Activated naive CD4-positive, alpha-beta T cell treated with anti-CD3 and anti-CD28 coated beads, Interleukin-2, amount 50 U/mL, for 72 hours (primary cell): ENCODE data around the gene UBE2QL1. TPM values are rescaled to one million over a fixed set of nuclear protein-coding genes. Genes with fewer than 3 reads are reported as not detected.

Source experiments
- ATAC-seq, 2 donors: fragments of 150-1000 bp; cut with Tn5 transposase; 2 replicates each; pipeline ENCODE4 v1.10.0; 2021; ENCODE audit warnings: mild to moderate bottlenecking in 2 of 2, moderate library complexity in 2 of 2
- DNase-seq, 2 donors: peaks; one replicate each; pipeline ENCODE4 v3.0.0; 2021 to 2022; ENCODE audit warnings: low spot score in 2 of 2
- H3K27ac Mint-ChIP-seq, 2 donors: one replicate each; pipeline ENCODE4 v1.8.0; 2022; ENCODE audit warnings: mild to moderate bottlenecking in 2 of 2, mixed read lengths in 2 of 2
- H3K36me3 Mint-ChIP-seq, 2 donors: one replicate each; pipeline ENCODE4 v1.8.0; 2022; ENCODE audit warnings: mixed read lengths in 2 of 2
- H3K9me3 Mint-ChIP-seq, 2 donors: one replicate each; pipeline ENCODE4 v1.8.0; 2022; ENCODE audit warnings: mixed read lengths in 2 of 2
- total RNA-seq, 2 donors: library from RNA; stranded (reverse); gene quantifications; one replicate each; pipeline ENCODE4 v1.2.3, GENCODE V29; 2022

Gene UBE2QL1, protein sequence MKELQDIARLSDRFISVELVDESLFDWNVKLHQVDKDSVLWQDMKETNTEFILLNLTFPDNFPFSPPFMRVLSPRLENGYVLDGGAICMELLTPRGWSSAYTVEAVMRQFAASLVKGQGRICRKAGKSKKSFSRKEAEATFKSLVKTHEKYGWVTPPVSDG
- total RNA-seq = not detected

DNA sequence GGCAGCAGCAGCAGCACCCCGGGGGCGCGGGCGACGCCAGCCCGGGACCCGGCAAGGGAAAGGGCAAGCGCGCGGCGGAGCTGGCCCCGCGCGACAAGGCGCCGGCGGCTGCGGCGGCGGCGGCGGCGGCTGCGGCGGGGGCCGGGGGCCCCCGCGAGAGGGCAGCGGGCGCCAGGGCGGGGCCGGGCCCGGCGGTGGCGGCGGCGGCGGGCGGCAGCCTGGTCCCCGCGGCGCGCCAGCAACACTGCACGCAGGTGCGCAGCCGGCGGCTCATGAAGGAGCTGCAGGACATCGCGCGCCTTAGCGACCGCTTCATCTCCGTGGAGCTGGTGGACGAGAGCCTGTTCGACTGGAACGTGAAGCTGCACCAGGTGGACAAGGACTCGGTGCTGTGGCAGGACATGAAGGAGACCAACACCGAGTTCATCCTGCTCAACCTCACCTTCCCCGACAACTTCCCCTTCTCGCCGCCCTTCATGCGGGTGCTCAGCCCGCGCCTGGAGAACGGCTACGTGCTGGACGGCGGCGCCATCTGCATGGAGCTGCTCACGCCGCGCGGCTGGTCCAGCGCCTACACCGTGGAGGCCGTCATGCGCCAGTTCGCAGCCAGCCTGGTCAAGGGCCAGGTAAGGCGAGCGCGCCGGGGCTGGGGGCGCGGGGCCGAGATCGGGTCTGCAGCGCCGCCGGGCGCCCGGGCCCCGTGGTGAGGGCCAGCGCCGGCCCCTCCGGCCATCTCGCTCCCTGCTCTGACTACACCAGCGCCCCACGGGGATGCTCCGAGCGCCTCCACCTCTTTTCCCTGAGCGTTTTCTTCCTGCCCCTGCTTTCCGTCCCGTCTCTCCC lies at the start of gene UBE2QL1:
TSS of gene UBE2QL1 (plus strand) at position 238 of the 843 bp plus-strand sequence. CDS start at position 273, 35 bp downstream.
- DNase-seq (peak in 1 of 2 donors; percentile 31), ATAC-seq (peak in 1 of 2 donors; percentile 72)
- H3K27ac Mint-ChIP-seq = no peak within 1 kb of the TSS
- peaks cover 0 to 6% of the 10 kb centered on the region in 2 donors for H3K36me3 Mint-ChIP-seq
- no peaks in the 10 kb centered on the region for H3K9me3 Mint-ChIP-seq

DNA sequence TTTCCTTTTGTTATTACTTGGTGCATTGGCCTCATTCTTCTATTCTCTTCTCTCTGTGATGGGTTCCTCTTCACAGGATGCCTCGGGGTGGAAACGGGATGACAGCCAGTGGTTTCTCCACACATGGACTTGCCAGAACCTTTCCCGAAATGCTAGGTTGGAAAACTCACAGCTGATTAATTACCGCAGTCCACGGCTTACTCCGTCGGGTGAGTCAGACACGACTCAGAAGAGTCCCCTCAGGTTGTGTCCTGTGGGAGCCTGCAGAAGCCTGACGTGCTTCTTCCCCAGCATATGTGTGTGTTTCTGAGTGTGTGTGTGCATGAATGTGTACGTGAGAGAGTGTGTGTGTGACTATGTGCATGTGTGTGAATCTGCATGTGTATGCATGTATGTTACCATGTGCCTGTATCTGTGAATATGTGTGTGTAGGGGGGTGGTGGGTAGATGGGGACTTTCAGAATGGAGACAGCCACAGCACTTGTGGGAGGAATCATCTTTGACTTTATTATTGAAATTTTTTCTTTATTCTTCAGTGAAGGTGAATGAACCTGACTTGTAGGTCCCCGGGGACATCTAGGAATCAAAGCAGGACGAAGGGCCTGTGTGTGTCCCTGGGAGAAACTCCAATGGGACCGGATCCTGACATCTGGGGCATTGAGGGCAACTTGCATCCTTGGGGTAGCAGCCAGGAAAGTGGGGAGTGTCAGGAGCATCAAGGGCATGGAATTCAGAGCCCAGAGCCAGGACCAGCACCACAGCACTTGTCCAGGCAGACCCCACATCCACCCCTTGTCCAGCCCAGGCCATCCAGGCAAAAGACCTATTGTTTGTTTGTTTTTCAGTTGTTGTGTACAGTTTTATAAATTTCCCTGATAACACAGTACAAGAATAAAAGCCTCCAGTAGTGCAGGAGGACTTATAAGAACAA lies 48.4 kb upstream of the UBE2QL1 start:
- no peak overlapping the region for H3K27ac Mint-ChIP-seq

DNA sequence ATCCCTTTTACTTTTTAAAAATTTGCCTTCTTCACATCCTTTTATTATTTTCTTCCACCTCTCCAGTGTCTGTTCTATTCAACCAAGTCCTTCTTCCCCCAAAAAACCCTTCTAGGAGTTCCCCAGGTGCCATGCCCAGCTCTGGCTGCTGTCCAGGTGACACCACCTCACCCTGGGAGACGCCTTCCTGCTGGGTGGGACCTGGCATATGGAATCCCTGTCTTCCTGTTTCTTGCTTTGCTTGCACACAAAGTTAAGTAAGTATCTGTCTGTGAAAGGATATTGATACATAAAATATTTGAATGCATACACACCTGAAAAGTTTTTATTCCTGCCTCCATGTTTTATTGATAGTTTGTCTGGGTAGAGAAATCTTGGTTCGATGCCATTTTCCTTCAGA lies 47.2 kb upstream of the UBE2QL1 start:
- ATAC-seq (no peak), DNase-seq (no peak)
- no peaks in the 10 kb centered on the region for H3K9me3 Mint-ChIP-seq
- H3K36me3 Mint-ChIP-seq = no peaks in the 10 kb centered on the region
- no peak overlapping the region for H3K27ac Mint-ChIP-seq

More for the DNA sequence above, 48.4 kb upstream of the UBE2QL1 start:
- Mint-ChIP-seq H3K9me3 (no peaks in the 10 kb centered on the region), H3K36me3 (no peaks in the 10 kb centered on the region)
- DNase-seq (no peak), ATAC-seq (no peak)

DNA sequence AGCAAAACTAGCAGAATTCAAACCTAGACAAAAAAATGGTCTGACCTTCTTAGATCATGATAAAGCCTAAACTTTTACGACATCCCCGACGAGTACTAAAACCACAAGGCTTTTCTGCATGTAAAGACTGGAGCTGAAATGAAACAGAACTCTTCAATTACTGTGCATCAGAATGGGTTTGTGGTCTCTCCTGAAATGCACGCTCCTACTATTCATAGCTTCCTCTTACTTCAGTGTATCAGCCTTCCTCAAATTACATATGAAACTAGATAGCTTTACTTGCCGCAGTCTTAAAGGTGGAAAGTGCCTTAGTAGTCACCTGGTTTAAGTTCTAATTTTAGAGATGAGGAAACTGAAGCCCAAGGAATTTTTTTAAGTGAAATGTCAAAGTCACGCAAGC lies 45.7 kb upstream of the UBE2QL1 start:
- ATAC-seq (peak; percentile 78 to 83), DNase-seq (no peak)
- Mint-ChIP-seq H3K27ac (no peak overlapping the region), H3K9me3 (no peaks in the 10 kb centered on the region), H3K36me3 (no peaks in the 10 kb centered on the region)

DNA sequence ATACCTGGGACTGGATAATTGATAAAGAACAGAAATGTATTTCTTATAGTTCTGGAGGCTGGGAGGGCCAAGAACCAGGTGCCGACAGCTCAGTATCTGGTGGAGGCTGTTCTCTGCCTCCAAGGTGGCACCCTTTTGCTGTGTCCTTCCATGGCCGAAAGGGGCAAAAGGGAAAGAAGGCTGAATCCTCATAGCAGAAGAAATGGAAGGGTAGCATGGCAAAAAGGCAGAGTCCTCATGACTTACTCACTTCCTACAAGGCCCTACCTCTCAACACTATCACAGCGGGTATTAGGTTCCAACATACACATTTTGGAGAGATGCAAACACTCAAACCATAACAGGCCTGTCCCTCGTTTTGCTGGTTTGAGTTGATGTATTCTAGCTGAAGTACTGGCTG lies 45.2 kb upstream of the UBE2QL1 start:
- no peaks in the 10 kb centered on the region for H3K9me3 Mint-ChIP-seq
- H3K36me3 Mint-ChIP-seq = no peaks in the 10 kb centered on the region
- DNase-seq (no peak), ATAC-seq (no peak)
- H3K27ac Mint-ChIP-seq = no peak overlapping the region

DNA sequence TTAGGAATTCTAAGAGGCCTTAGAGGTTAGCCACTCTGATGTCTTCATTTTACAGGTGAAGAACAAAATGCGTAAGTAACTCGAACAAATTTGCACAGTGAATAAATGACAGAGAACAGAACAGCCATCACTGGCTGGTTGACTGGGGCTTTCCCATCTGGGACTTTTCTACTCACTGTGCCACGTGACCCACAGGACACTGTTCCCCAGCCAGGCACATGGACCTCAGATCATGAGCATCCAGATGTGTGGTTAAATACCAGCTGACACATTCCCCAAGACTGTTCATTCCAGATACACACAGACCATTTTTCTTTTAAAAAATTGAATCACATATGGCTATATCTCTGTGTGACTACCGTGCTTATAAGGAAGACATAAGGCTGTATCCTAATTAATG lies 44.5 kb upstream of the UBE2QL1 start:
- no peaks in the 10 kb centered on the region for H3K9me3 Mint-ChIP-seq
- H3K36me3 Mint-ChIP-seq = no peaks in the 10 kb centered on the region
- no peak for DNase-seq
- H3K27ac Mint-ChIP-seq = no peak overlapping the region
- ATAC-seq = peak in 1 of 2 donors; percentile 44

DNA sequence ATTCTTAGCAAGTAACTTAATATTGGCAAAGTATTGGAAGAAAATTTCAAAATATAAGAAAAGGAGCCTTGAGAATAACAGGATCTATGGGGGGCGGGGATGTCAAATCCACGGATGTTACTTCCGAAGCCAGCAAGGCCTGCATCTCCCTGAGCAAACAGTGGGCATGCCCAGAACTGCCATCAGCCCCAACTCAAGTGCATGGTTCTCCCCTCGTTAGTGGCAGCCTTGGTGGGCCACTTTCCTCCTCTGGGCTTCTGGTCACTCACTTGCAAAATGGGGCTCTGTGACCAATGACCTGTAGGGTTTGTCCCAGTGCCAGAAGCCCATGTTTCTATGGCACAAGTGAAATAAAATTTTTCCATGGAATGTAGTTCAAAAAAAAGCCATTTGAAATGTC lies 43.1 kb upstream of the UBE2QL1 start:
- Mint-ChIP-seq H3K27ac (no peak overlapping the region), H3K36me3 (no peaks in the 10 kb centered on the region), H3K9me3 (no peaks in the 10 kb centered on the region)
- DNase-seq (no peak), ATAC-seq (no peak)

DNA sequence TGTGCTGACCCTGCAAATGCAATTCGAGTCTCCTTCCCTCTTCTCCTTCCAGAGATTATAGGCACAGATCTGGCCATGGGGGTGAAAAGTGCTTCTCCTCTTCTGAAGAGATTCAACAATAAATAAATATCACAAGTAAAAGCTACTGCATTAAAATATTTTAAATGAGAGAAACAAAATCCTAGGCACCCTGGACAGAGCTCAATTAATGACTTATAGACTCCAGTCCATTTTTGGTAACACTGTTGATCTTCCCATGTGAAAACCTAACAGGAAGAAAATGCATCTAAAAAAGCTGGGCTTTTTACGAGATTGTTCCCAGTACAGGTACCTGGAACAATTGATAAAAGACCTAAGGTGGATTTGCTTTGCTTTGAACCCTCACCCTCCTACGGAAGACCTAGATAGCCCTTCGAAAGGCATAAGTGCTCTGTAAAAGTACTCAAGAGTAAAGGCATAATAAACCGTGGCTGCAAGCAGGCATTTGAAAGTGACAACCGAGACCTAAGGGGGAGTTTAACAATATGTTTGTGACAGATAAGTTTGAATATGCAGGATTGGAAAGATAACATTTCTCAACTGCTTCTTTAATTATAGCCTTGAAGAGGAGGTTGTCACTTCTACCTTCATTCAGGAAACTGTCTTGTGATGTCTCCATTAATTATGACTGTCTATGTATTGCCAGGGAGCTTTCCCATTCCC lies 41.0 kb upstream of the UBE2QL1 start:
- ATAC-seq (no peak), DNase-seq (no peak)
- Mint-ChIP-seq H3K27ac (no peak overlapping the region), H3K9me3 (no peaks in the 10 kb centered on the region), H3K36me3 (no peaks in the 10 kb centered on the region)

DNA sequence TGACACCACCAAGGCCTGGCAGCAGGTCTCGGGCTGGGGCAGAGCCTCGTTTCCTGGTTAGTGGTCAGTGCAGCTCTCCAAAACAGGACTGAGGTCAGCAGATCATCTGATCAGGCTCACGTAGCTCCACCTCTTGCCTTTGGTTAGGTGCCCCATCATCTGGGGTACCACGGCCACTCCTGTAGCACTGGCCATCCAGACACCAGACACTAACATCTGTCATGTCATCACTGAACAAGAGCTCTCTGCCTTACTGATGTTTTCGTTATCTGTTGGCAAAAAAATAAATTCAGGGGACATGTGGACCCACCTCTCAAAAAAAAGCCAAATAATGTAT lies 40.4 kb upstream of the UBE2QL1 start:
- Mint-ChIP-seq H3K36me3 (no peaks in the 10 kb centered on the region), H3K27ac (no peak overlapping the region), H3K9me3 (no peaks in the 10 kb centered on the region)
- ATAC-seq = peak in 1 of 2 donors; percentile 33
- DNase-seq = no peak

DNA sequence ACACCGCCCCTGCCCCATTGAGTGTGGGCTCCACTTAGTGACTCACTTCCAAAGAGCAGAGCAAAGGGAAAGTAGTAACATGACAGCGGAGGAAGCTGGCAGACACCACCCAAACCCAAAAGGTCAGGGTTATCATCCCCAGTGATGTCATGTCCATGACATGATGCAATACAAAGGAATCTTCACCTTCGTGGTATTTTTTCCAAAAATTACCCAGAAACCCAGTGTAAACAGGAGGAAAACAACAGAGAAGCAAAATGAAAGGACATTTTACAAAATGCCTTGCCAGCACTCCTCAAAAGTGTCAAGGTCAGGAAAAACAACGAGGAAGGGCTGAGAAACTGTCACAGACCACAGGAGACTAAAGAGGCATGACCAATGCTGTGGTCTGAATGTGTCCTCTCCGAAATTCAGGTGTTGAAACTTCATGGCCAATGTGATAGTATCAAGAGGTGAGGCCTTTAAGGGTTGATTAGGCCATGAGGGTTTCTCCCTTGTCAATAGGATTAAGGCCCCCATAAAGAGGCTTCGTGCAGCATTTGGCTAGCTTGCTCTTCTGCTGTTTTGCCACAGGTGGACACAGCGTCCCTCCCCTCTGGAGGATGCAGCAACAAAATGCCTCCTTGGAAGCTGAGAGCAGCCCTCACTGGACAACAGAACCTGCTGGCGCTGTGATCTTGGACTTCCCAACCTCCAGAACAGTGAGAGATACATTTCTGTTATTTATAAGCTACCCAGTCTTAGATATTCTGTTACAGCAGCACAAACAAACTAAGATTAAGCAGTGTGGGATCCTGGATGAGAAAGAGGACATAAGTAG lies 39.8 kb upstream of the UBE2QL1 start:
- no peak for DNase-seq
- ATAC-seq = peak in 1 of 2 donors; percentile 83
- Mint-ChIP-seq H3K36me3 (no peaks in the 10 kb centered on the region), H3K9me3 (no peaks in the 10 kb centered on the region), H3K27ac (no peak overlapping the region)

DNA sequence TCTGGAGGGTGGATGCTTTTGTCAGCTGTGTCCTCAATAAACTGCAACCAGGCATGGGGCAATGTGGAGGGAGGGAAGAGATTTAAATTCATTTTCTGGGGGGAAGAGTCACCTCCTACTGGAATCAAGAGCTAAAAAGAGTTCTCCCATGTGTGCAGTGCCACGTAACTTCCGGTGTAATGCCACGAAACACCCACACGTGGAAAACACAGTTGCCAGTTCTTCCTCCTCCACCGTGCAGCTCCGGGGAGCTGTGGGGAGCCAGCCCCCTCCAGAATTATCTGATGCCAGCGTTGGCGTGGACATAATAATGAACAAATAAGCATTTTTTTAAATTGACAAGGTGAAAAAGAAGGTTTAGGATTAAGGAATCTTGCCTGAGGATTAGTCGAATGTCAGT lies 38.2 kb upstream of the UBE2QL1 start:
- no peaks in the 10 kb centered on the region for H3K36me3 Mint-ChIP-seq
- no peaks in the 10 kb centered on the region for H3K9me3 Mint-ChIP-seq
- no peak for ATAC-seq

DNA sequence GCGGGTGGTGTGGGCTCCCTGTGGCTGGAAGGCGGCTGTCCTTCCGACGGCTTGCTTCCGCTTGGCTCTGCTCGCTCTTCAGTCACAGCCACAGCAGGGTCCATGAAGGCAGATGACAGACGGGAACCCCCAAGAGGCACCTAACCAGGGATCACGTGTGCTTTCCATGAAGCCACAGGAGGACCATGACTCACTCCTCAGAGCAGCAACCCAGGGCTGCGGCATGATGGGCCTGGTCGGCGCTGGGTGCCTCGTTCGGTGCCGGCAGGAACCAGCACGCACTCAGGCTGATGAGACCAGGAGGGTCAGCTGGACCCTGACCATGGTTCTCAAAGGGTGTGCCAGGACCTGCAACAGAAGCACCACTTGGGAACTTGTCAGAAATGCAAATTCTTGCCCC lies 37.5 kb upstream of the UBE2QL1 start:
- no peak overlapping the region for H3K27ac Mint-ChIP-seq
- no peak for ATAC-seq
- no peaks in the 10 kb centered on the region for H3K36me3 Mint-ChIP-seq
- DNase-seq = no peak
- no peaks in the 10 kb centered on the region for H3K9me3 Mint-ChIP-seq

More for the DNA sequence above, 38.2 kb upstream of the UBE2QL1 start:
- no peak for DNase-seq
- no peak overlapping the region for H3K27ac Mint-ChIP-seq

DNA sequence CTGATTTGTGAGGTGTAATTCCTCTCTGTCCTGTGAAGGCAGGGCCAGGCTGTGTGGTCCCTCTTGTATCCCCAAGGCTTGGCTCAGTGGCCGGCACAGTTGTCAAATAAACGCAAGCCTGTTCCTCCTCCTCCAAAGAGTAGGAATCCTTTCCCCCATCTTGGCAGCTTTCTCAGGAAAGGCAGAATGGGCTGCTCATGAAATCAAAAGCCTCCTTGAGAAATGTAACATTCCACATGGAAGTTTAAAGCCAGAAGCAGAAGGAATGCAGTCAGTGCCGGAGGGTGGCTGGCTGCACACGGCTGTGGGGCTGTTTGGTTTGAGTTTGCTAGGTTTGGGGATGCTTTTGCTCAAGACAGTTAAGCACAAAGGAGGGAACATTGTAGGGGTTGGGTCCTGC lies 35.8 kb upstream of the UBE2QL1 start:
- no peaks in the 10 kb centered on the region for H3K36me3 Mint-ChIP-seq
- DNase-seq (no peak), ATAC-seq (no peak)
- no peak overlapping the region for H3K27ac Mint-ChIP-seq
- H3K9me3 Mint-ChIP-seq = no peaks in the 10 kb centered on the region

DNA sequence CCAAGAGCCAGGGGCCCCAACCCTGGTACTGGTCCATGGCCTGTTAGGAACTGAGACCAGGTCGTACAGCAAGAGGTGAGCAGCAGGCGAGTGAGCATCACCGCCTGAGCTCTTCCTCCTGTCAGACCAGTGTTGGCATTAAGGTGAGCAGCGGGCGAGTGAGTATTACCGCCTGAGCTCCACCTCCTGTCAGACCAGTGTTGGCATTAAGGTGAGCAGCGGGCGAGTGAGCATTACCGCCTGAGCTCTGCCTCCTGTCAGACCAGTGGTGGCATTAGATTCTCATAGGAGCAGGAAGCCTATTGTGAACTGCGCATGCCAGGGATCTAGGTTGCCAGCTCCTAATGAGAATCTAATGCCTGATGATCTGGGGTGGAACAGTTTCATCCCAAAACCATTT lies 31.0 kb upstream of the UBE2QL1 start:
- ATAC-seq (no peak), DNase-seq (no peak)
- Mint-ChIP-seq H3K36me3 (no peaks in the 10 kb centered on the region), H3K9me3 (no peaks in the 10 kb centered on the region), H3K27ac (no peak overlapping the region)

DNA sequence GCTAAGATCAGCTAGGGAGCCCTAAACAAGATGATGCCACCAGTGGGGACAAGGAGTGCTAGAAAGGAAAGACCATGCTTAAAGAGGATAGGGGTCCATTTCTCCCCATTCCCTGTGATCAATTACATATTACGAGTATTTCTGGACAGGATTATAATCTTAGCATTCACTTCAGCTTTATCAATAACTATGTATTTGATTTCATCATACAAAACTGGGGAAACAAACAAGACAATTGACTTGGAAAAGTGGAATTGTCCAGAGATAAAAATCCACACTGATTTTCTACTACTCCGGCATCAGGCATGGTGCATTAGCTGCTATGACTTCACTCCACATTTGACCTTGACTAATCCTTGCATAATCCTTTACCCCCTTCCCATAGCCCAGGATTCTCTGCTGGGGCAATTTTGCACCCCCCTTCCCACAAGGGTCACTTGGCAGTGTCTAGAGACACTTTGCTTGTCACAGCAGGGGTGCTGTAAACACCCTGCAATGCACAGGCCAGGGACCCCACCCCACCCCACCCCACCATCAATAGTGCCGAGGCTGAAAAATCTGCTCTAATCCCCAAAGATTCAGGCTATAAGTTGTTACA lies 29.9 kb upstream of the UBE2QL1 start:
- H3K27ac Mint-ChIP-seq = no peak overlapping the region

More for the DNA sequence above, 29.9 kb upstream of the UBE2QL1 start:
- Mint-ChIP-seq H3K36me3 (no peaks in the 10 kb centered on the region), H3K9me3 (no peaks in the 10 kb centered on the region)
- DNase-seq = no peak
- ATAC-seq = no peak
